NCI-H1105 (cell line): ENCODE data around the gene SLC25A13.

ENCODE experiments used
- DNase-seq: peaks from one replicate; lab custom pipeline; 2025; lab: John Stamatoyannopoulos, UW

SLC25A13 gene

GRCh38 chr7:96203786-96204185 lies 118.1 kb downstream of the SLC25A13 start:
- DNase-seq = no peak

GRCh38 chr7:96202102-96202501 lies 119.8 kb downstream of the SLC25A13 start:
- no peak for DNase-seq

GRCh38 chr7:96200740-96201139 lies 121.2 kb downstream of the SLC25A13 start:
- DNase-seq = no peak

GRCh38 chr7:96199421-96199820 lies 122.5 kb downstream of the SLC25A13 start:
- no peak for DNase-seq

- DNase-seq = no peak
Observed at GRCh38 chr7:96198047-96198636, 123.8 kb downstream of the SLC25A13 start.

GRCh38 chr7:96196676-96197075 lies 125.2 kb downstream of the SLC25A13 start:
- no peak for DNase-seq

- DNase-seq = no peak
Observed at GRCh38 chr7:96189129-96189820, 132.6 kb downstream of the SLC25A13 start.

- DNase-seq = no peak
Observed at GRCh38 chr7:96188591-96188991, 133.3 kb downstream of the SLC25A13 start.

GRCh38 chr7:96188174-96188581 lies 133.7 kb downstream of the SLC25A13 start:
- no peak for DNase-seq

- peak; percentile 48 for DNase-seq
Observed at GRCh38 chr7:96187735-96188134, 134.2 kb downstream of the SLC25A13 start.

GRCh38 chr7:96184783-96185182 lies 137.1 kb downstream of the SLC25A13 start:
- no peak for DNase-seq

- no peak for DNase-seq
Observed at GRCh38 chr7:96183163-96183670, 138.7 kb downstream of the SLC25A13 start.

GRCh38 chr7:96182424-96183158 lies 139.3 kb downstream of the SLC25A13 start:
- no peak for DNase-seq

GRCh38 chr7:96181174-96181573 lies 140.7 kb downstream of the SLC25A13 start:
- DNase-seq = no peak

- no peak for DNase-seq
Observed at GRCh38 chr7:96179837-96180236, 142.1 kb downstream of the SLC25A13 start.

- DNase-seq = no peak
Observed at GRCh38 chr7:96179341-96179740, 142.6 kb downstream of the SLC25A13 start.

- DNase-seq = no peak
Observed at GRCh38 chr7:96178581-96178980, 143.3 kb downstream of the SLC25A13 start.

GRCh38 chr7:96177353-96177752 lies 144.5 kb downstream of the SLC25A13 start:
- DNase-seq = no peak

GRCh38 chr7:96174812-96175211 lies 147.1 kb downstream of the SLC25A13 start:
- no peak for DNase-seq

GRCh38 chr7:96173781-96174180 lies 148.1 kb downstream of the SLC25A13 start:
- DNase-seq = no peak

GRCh38 chr7:96169439-96169838 lies 152.5 kb downstream of the SLC25A13 start:
- DNase-seq = no peak

GRCh38 chr7:96167424-96167823 lies 154.5 kb downstream of the SLC25A13 start:
- DNase-seq = no peak

- no peak for DNase-seq
Observed at GRCh38 chr7:96161897-96162296, 160.0 kb downstream of the SLC25A13 start.
